ENCODE results near the gene CPEB1. TPM values are rescaled to one million over a fixed set of nuclear protein-coding genes. Genes with fewer than 3 reads are reported as not detected.

CPEB1 gene
- total and polyA plus RNA-seq, 10 donors: 0.09 to 1.2 (median 0.46) TPM

GRCh38 chr15:82551646-82552247, 95.4 kb downstream of the CPEB1 start:
- Histone ChIP-seq H3K27ac (no peak overlapping the region), H3K4me1 (no peaks in the 10 kb centered on the region), H3K4me3 (no peak overlapping the region), H3K36me3 (no peaks in the 10 kb centered on the region), H3K9me3 (no peaks in the 10 kb centered on the region), H3K27me3 (replicated peaks in 1 of 7) (no peaks in the 10 kb centered on the region)
- TF ChIP-seq, protein P1, sequence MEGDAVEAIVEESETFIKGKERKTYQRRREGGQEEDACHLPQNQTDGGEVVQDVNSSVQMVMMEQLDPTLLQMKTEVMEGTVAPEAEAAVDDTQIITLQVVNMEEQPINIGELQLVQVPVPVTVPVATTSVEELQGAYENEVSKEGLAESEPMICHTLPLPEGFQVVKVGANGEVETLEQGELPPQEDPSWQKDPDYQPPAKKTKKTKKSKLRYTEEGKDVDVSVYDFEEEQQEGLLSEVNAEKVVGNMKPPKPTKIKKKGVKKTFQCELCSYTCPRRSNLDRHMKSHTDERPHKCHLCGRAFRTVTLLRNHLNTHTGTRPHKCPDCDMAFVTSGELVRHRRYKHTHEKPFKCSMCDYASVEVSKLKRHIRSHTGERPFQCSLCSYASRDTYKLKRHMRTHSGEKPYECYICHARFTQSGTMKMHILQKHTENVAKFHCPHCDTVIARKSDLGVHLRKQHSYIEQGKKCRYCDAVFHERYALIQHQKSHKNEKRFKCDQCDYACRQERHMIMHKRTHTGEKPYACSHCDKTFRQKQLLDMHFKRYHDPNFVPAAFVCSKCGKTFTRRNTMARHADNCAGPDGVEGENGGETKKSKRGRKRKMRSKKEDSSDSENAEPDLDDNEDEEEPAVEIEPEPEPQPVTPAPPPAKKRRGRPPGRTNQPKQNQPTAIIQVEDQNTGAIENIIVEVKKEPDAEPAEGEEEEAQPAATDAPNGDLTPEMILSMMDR (IDR thresholded peaks at IDR 0.05 in 8 of 11, conservative IDR thresholded peaks at IDR 0.05 in 3 of 11): no peak
- TF ChIP-seq POLR2AphosphoS5 (IDR thresholded peaks at IDR 0.05) (no peak), POLR2A (IDR thresholded peaks at IDR 0.05) (no peak)
- 67 to 80% (median 76%) methylated on average over 5 of the region's 5 CpGs for WGBS, 5 donors
- intact Hi-C loops (cut with DNase I; ENCODE audit: low total_unique reads): no loop called here
- DNase-seq: no peak

GRCh38 chr15:82549199-82549665, 97.9 kb downstream of the CPEB1 start:
- WGBS, 5 donors: 82 to 95% (median 92%) methylated on average over 9 of the region's 9 CpGs
- H3K27me3 ChIP-seq (replicated peaks in 1 of 7): peaks cover 0 to 6% (median 0%) of the 10 kb centered on the region in 7 donors
- no peaks in the 10 kb centered on the region for H3K4me1 ChIP-seq
- no peak overlapping the region for H3K4me3 ChIP-seq
- intact Hi-C loops (cut with DNase I; ENCODE audit: low total_unique reads): no loop called here
- DNase-seq: no peak
- no peak overlapping the region for H3K27ac ChIP-seq
- TF ChIP-seq, protein P1 (IDR thresholded peaks at IDR 0.05 in 8 of 11, conservative IDR thresholded peaks at IDR 0.05 in 3 of 11): no peak
- TF ChIP-seq POLR2A (IDR thresholded peaks at IDR 0.05): no peak
- TF ChIP-seq POLR2AphosphoS5 (IDR thresholded peaks at IDR 0.05): no peak
- no peaks in the 10 kb centered on the region for H3K9me3 ChIP-seq
- H3K36me3 ChIP-seq: no peaks in the 10 kb centered on the region

DNA sequence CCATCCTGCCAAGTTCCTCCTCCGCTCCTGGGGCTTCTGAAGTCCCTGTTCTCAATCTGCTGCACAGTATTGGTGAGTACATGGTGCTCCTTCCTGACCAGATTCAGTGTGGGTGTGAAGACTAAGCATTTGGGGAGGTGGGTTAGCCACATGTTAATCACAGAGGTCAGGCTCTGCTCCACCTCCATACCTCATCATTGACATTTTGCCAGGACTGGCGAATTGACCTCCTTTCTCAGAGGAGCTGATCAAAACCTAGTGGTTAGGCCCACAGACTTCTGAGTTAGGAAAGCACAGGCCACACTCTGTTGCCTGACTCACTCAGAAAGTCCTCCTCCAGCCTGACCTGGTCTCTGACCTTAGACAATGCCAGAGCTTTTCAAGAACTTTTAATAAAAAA, 98.5 kb downstream of the CPEB1 start:
- no peaks in the 10 kb centered on the region for H3K9me3 ChIP-seq
- H3K4me3 ChIP-seq: no peak overlapping the region
- H3K27me3 ChIP-seq (replicated peaks in 1 of 7): peaks cover 0 to 6% (median 0%) of the 10 kb centered on the region in 7 donors
- H3K36me3 ChIP-seq: no peaks in the 10 kb centered on the region
- WGBS, 5 donors: 76 to 92% (median 88%) methylated on average over 1 to 2 of the region's 2 CpGs
- no peaks in the 10 kb centered on the region for H3K4me1 ChIP-seq
- TF ChIP-seq, protein P1 (IDR thresholded peaks at IDR 0.05 in 8 of 11, conservative IDR thresholded peaks at IDR 0.05 in 3 of 11): no peak
- TF ChIP-seq POLR2AphosphoS5 (IDR thresholded peaks at IDR 0.05): no peak
- no peak for TF ChIP-seq POLR2A (IDR thresholded peaks at IDR 0.05)
- DNase-seq: no peak
- intact Hi-C loops (cut with DNase I; ENCODE audit: low total_unique reads): no loop called here
- no peak overlapping the region for H3K27ac ChIP-seq

GRCh38 chr15:82545478-82545877, 101.7 kb downstream of the CPEB1 start:
- H3K27me3 ChIP-seq (replicated peaks in 1 of 7): peaks cover 0 to 6% (median 0%) of the 10 kb centered on the region in 7 donors
- peaks cover 3 to 12% (median 8%) of the 10 kb centered on the region in 6 donors for H3K4me1 ChIP-seq
- 76 to 84% (median 80%) methylated on average over 6 of the region's 6 CpGs for WGBS, 5 donors
- H3K4me3 ChIP-seq: no peak overlapping the region
- no peaks in the 10 kb centered on the region for H3K9me3 ChIP-seq
- TF ChIP-seq, protein P1 (IDR thresholded peaks at IDR 0.05 in 8 of 11, conservative IDR thresholded peaks at IDR 0.05 in 3 of 11): no peak
- TF ChIP-seq POLR2A (IDR thresholded peaks at IDR 0.05): no peak
- TF ChIP-seq POLR2AphosphoS5 (IDR thresholded peaks at IDR 0.05): no peak
- no peak overlapping the region for H3K27ac ChIP-seq
- intact Hi-C loops (cut with DNase I; ENCODE audit: low total_unique reads): no loop called here
- no peak for DNase-seq
- H3K36me3 ChIP-seq: no peaks in the 10 kb centered on the region
